Astrocyte (in vitro differentiated cells and primary cell): ENCODE measurements around the gene IL9R.
"Not testable (repeated sequence)": the region's sequence is repeated elsewhere in the genome, so short reads cannot be mapped to it uniquely, and the experiment has no call there.

Source experiments
- CTCF ChIP-seq: IDR thresholded peaks from 2 replicates; pipeline ENCODE4 v1.5.1; 2011; ENCODE audit warnings: low read depth, mild to moderate bottlenecking, inconsistent platforms, low read length, moderate library complexity; ENCODE audit not compliant: insufficient read depth
- EZH2 ChIP-seq: IDR thresholded peaks from 2 replicates; pipeline ENCODE4 v1.6.1; 2012; ENCODE audit warnings: mild to moderate bottlenecking, low read length, inconsistent platforms; ENCODE audit not compliant: insufficient read depth

GRCh38 chrX:156019846-156020245, 22.4 kb downstream of the IL9R start:
- TF ChIP-seq CTCF, EZH2: not testable (repeated sequence)
